GM18873 (cell line): ENCODE data around the gene DLX5.

Experiments
- ATAC-seq: cut with Tn5 transposase; IDR thresholded peaks from one replicate; pipeline ENCODE4 v1.9.1; 2021; ENCODE audit warnings: mild to moderate bottlenecking, moderate library complexity, moderate number of reproducible peaks; ENCODE audit not compliant: unreplicated experiment, low FRiP score

Gene DLX5

GRCh38 chr7:96992192-96993005 lies 32.2 kb downstream of the DLX5 start:
- ATAC-seq, result no peak

GRCh38 chr7:96991546-96992191 lies 33.0 kb downstream of the DLX5 start:
- ATAC-seq, result no peak

- no peak for ATAC-seq
Measured at GRCh38 chr7:96989859-96990317, 34.7 kb downstream of the DLX5 start.

GRCh38 chr7:96989241-96989858 lies 35.3 kb downstream of the DLX5 start:
- ATAC-seq, result no peak

- no peak for ATAC-seq
Measured at GRCh38 chr7:96987719-96988118, 36.9 kb downstream of the DLX5 start.

- ATAC-seq, result no peak
Measured at GRCh38 chr7:96986901-96987300, 37.7 kb downstream of the DLX5 start.

- ATAC-seq, result no peak
Measured at GRCh38 chr7:96985992-96986391, 38.6 kb downstream of the DLX5 start.

- ATAC-seq, result no peak
Measured at GRCh38 chr7:96982586-96982985, 42.0 kb downstream of the DLX5 start.

GRCh38 chr7:96979551-96980276 lies 44.9 kb downstream of the DLX5 start:
- ATAC-seq, result no peak

GRCh38 chr7:96977445-96977844 lies 47.2 kb downstream of the DLX5 start:
- ATAC-seq, result no peak

- ATAC-seq, result no peak
Measured at GRCh38 chr7:96976106-96976505, 48.5 kb downstream of the DLX5 start.

GRCh38 chr7:96973986-96974385 lies 50.6 kb downstream of the DLX5 start:
- ATAC-seq, result no peak

GRCh38 chr7:96970739-96971138 lies 53.9 kb downstream of the DLX5 start:
- no peak for ATAC-seq
